Ishikawa (cell line): ENCODE data around the gene BPIFB4.

Experiments
- CEBPB ChIP-seq: IDR thresholded peaks from 2 replicates; pipeline ENCODE4 v1.6.1; 2012
- CREB1 ChIP-seq: IDR thresholded peaks from 2 replicates; pipeline ENCODE4 v1.6.1; 2012; ENCODE audit warnings: low read depth
- EGR1 ChIP-seq: IDR thresholded peaks from 2 replicates; pipeline ENCODE4 v1.6.1; 2012
- EP300 ChIP-seq: IDR thresholded peaks from 2 replicates; pipeline ENCODE4 v1.6.1; 2012; ENCODE audit warnings: borderline replicate concordance
- FOXM1 ChIP-seq: IDR thresholded peaks from 2 replicates; pipeline ENCODE4 v1.6.1; 2012; ENCODE audit warnings: low read depth, borderline replicate concordance
- NFIC ChIP-seq: IDR thresholded peaks from 2 replicates; pipeline ENCODE4 v1.6.1; 2012
- RAD21 ChIP-seq: IDR thresholded peaks from 2 replicates; pipeline ENCODE4 v1.6.1; 2012; ENCODE audit warnings: low read depth
- TAF1 ChIP-seq: IDR thresholded peaks from 2 replicates; pipeline ENCODE4 v1.6.1; 2012; ENCODE audit warnings: low read depth, mild to moderate bottlenecking
- TCF12 ChIP-seq: IDR thresholded peaks from 2 replicates; pipeline ENCODE4 v1.6.1; 2012; ENCODE audit warnings: low read depth
- TEAD4 ChIP-seq: IDR thresholded peaks from 2 replicates; pipeline ENCODE4 v1.6.1; 2012
- YY1 ChIP-seq: IDR thresholded peaks from 2 replicates; pipeline ENCODE4 v1.6.1; 2012; ENCODE audit warnings: low read depth
- ZBTB7A ChIP-seq: IDR thresholded peaks from 2 replicates; pipeline ENCODE4 v1.6.1; 2012; ENCODE audit warnings: low read depth
- TF ChIP-seq, protein P1 (sequence below): IDR thresholded peaks from 2 replicates; pipeline ENCODE4 v1.6.1; 2012
- TF ChIP-seq, protein P2 (sequence below): IDR thresholded peaks from 2 replicates; pipeline ENCODE4 v1.6.1; 2012; ENCODE audit warnings: low read depth, mild to moderate bottlenecking
- TF ChIP-seq, protein P3 (sequence below): IDR thresholded peaks from 2 replicates; pipeline ENCODE4 v1.6.1; 2012

The BPIFB4 gene

DNA sequence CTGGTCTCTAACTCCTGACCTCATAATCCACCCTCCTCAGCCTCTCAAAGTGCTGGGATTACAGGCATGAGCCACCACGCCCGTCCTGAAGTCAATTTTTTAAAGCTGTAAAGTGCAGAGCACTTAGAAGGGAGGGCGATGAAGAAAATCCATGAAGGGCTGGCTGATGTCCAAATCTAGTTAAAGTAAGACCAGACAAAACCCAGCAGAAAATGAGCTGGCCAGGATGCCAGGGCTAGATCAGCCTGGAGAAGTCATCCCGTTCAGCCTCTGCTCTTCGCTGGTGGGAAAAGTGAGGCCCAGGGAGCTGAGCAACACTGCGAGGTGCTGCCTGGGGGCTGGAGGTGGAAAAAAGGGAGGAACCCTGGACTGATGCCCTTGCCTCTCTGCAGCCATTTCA, 3.1 kb downstream of the BPIFB4 start:
- TF ChIP-seq, protein P1, sequence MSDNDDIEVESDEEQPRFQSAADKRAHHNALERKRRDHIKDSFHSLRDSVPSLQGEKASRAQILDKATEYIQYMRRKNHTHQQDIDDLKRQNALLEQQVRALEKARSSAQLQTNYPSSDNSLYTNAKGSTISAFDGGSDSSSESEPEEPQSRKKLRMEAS: no peak
- no peak for TF ChIP-seq EP300
- no peak for TF ChIP-seq CREB1
- TF ChIP-seq TEAD4: no peak
- TF ChIP-seq TAF1: no peak
- TF ChIP-seq TCF12: no peak
- TF ChIP-seq, protein P2, sequence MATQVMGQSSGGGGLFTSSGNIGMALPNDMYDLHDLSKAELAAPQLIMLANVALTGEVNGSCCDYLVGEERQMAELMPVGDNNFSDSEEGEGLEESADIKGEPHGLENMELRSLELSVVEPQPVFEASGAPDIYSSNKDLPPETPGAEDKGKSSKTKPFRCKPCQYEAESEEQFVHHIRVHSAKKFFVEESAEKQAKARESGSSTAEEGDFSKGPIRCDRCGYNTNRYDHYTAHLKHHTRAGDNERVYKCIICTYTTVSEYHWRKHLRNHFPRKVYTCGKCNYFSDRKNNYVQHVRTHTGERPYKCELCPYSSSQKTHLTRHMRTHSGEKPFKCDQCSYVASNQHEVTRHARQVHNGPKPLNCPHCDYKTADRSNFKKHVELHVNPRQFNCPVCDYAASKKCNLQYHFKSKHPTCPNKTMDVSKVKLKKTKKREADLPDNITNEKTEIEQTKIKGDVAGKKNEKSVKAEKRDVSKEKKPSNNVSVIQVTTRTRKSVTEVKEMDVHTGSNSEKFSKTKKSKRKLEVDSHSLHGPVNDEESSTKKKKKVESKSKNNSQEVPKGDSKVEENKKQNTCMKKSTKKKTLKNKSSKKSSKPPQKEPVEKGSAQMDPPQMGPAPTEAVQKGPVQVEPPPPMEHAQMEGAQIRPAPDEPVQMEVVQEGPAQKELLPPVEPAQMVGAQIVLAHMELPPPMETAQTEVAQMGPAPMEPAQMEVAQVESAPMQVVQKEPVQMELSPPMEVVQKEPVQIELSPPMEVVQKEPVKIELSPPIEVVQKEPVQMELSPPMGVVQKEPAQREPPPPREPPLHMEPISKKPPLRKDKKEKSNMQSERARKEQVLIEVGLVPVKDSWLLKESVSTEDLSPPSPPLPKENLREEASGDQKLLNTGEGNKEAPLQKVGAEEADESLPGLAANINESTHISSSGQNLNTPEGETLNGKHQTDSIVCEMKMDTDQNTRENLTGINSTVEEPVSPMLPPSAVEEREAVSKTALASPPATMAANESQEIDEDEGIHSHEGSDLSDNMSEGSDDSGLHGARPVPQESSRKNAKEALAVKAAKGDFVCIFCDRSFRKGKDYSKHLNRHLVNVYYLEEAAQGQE: no peak
- no peak for TF ChIP-seq NFIC
- TF ChIP-seq YY1: no peak
- TF ChIP-seq ZBTB7A: no peak
- no peak for TF ChIP-seq FOXM1
- no peak for TF ChIP-seq RAD21
- TF ChIP-seq CEBPB: no peak
- TF ChIP-seq, protein P3, sequence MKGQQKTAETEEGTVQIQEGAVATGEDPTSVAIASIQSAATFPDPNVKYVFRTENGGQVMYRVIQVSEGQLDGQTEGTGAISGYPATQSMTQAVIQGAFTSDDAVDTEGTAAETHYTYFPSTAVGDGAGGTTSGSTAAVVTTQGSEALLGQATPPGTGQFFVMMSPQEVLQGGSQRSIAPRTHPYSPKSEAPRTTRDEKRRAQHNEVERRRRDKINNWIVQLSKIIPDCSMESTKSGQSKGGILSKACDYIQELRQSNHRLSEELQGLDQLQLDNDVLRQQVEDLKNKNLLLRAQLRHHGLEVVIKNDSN: no peak
- TF ChIP-seq EGR1: no peak

DNA sequence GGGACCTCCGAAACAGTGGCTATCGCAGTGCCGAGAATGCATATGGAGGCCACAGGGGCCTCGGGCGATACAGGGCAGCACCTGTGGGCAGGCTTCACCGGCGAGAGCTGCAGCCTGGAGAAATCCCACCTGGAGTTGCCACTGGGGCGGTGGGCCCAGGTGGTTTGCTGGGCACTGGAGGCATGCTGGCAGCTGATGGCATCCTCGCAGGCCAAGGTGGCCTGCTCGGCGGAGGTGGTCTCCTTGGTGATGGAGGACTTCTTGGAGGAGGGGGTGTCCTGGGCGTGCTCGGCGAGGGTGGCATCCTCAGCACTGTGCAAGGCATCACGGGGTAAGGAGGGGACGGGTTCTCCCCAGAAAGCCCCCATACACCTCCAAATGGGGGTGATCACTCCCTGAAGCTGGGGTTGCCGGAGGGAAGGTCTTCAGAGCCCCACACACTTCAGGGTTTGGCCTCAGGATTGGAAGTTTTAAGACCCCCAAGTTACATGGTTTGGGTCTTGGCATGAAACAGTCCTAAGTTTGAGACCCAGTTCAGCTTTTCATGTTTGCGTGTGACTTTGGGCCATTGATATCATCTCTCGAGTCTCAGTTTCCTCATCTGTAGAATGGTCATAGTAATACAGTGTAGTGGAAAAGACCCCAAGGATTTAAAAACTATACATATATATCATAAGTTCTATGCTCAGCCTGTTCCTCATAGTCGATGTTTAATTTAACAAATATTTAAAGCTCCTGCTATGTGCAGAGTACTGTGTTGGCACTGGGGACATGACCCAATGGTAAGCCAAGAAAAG, 4.3 kb downstream of the BPIFB4 start:
- TF ChIP-seq EGR1 (no peak), RAD21 (no peak), FOXM1 (no peak), EP300 (no peak), NFIC (no peak), CREB1 (no peak)
- TF ChIP-seq, protein P1: no peak
- TF ChIP-seq, protein P3: no peak

GRCh38 chr20:33084722-33085121, 5.3 kb downstream of the BPIFB4 start:
- TF ChIP-seq, protein P3: no peak
- TF ChIP-seq, protein P2: no peak
- no peak for TF ChIP-seq TAF1
- no peak for TF ChIP-seq TCF12
- TF ChIP-seq CEBPB: no peak
- no peak for TF ChIP-seq ZBTB7A
- TF ChIP-seq RAD21: no peak
- TF ChIP-seq, protein P1: no peak
- no peak for TF ChIP-seq YY1
- TF ChIP-seq CREB1: no peak
- TF ChIP-seq EP300: no peak
- TF ChIP-seq EGR1: no peak
- TF ChIP-seq NFIC: no peak
- TF ChIP-seq TEAD4: no peak

GRCh38 chr20:33086052-33086722, 6.7 kb downstream of the BPIFB4 start:
- no peak for TF ChIP-seq CEBPB
- TF ChIP-seq, protein P1: no peak
- no peak for TF ChIP-seq TCF12
- TF ChIP-seq, protein P2: no peak
- TF ChIP-seq NFIC: no peak
- TF ChIP-seq, protein P3: no peak
- no peak for TF ChIP-seq RAD21
- no peak for TF ChIP-seq CREB1
- TF ChIP-seq EGR1: no peak
- no peak for TF ChIP-seq ZBTB7A
- no peak for TF ChIP-seq EP300
- TF ChIP-seq TEAD4: no peak
- TF ChIP-seq YY1: no peak
